ENCODE data around the gene CLIC6.

DNA sequence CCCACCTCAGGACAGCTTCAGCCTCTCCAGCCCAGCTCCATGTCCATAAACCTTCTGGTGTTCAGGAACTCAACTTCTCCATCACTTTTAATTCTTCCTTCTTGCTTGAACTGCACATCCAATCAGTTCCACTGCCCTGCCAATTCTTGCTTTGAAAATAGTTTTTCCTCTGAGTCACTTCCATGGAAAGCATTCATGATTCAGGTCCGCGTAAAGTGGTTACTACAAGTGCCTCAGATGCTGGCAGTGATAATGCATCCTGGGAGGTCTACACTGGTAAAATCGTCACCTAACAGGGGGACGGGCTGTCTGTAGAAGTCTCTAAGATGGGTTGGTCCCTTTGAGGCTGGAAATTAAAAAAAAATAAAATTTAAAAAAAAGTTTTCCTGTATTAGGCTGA is 27.9 kb upstream of the CLIC6 start:
- TF ChIP-seq BRF1 (IDR thresholded peaks at IDR 0.05; ENCODE audit: borderline replicate concordance, extremely low read depth, insufficient read length) = no peak
- TF ChIP-seq CTCF (IDR thresholded peaks at IDR 0.05 in 2 of 3, conservative IDR thresholded peaks at IDR 0.05 in 1 of 3; ENCODE audit: insufficient read depth in 2 of 3, low read depth in 1 of 3, low read length in 3 of 3) = no peak
- TF ChIP-seq ZNF184 (CRISPR knock-in tag; IDR thresholded peaks at IDR 0.05) = no peak
- TF ChIP-seq, protein P1, sequence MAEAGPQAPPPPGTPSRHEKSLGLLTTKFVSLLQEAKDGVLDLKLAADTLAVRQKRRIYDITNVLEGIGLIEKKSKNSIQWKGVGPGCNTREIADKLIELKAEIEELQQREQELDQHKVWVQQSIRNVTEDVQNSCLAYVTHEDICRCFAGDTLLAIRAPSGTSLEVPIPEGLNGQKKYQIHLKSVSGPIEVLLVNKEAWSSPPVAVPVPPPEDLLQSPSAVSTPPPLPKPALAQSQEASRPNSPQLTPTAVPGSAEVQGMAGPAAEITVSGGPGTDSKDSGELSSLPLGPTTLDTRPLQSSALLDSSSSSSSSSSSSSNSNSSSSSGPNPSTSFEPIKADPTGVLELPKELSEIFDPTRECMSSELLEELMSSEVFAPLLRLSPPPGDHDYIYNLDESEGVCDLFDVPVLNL (CRISPR knock-in tag; IDR thresholded peaks at IDR 0.05; ENCODE audit: low read depth) = no peak
- TF ChIP-seq, protein P2, sequence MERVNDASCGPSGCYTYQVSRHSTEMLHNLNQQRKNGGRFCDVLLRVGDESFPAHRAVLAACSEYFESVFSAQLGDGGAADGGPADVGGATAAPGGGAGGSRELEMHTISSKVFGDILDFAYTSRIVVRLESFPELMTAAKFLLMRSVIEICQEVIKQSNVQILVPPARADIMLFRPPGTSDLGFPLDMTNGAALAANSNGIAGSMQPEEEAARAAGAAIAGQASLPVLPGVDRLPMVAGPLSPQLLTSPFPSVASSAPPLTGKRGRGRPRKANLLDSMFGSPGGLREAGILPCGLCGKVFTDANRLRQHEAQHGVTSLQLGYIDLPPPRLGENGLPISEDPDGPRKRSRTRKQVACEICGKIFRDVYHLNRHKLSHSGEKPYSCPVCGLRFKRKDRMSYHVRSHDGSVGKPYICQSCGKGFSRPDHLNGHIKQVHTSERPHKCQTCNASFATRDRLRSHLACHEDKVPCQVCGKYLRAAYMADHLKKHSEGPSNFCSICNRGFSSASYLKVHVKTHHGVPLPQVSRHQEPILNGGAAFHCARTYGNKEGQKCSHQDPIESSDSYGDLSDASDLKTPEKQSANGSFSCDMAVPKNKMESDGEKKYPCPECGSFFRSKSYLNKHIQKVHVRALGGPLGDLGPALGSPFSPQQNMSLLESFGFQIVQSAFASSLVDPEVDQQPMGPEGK (CRISPR knock-in tag; IDR thresholded peaks at IDR 0.05; ENCODE audit: borderline replicate concordance) = no peak
- no peak for TF ChIP-seq SPI1 (IDR thresholded peaks at IDR 0.05; ENCODE audit: borderline replicate concordance, low read depth, low read length)
- TF ChIP-seq, protein P3, sequence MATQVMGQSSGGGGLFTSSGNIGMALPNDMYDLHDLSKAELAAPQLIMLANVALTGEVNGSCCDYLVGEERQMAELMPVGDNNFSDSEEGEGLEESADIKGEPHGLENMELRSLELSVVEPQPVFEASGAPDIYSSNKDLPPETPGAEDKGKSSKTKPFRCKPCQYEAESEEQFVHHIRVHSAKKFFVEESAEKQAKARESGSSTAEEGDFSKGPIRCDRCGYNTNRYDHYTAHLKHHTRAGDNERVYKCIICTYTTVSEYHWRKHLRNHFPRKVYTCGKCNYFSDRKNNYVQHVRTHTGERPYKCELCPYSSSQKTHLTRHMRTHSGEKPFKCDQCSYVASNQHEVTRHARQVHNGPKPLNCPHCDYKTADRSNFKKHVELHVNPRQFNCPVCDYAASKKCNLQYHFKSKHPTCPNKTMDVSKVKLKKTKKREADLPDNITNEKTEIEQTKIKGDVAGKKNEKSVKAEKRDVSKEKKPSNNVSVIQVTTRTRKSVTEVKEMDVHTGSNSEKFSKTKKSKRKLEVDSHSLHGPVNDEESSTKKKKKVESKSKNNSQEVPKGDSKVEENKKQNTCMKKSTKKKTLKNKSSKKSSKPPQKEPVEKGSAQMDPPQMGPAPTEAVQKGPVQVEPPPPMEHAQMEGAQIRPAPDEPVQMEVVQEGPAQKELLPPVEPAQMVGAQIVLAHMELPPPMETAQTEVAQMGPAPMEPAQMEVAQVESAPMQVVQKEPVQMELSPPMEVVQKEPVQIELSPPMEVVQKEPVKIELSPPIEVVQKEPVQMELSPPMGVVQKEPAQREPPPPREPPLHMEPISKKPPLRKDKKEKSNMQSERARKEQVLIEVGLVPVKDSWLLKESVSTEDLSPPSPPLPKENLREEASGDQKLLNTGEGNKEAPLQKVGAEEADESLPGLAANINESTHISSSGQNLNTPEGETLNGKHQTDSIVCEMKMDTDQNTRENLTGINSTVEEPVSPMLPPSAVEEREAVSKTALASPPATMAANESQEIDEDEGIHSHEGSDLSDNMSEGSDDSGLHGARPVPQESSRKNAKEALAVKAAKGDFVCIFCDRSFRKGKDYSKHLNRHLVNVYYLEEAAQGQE (IDR thresholded peaks at IDR 0.05; ENCODE audit: borderline replicate concordance) = no peak
- TF ChIP-seq, protein P3 (CRISPR knock-in tag; IDR thresholded peaks at IDR 0.05; ENCODE audit: low read depth) = no peak
- no peak for TF ChIP-seq ARHGAP35 (IDR thresholded peaks at IDR 0.05; ENCODE audit: partially characterized antibody)
- TF ChIP-seq JUN (IDR thresholded peaks at IDR 0.05; ENCODE audit: borderline replicate concordance, low read depth, low read length) = no peak
- no peak for TF ChIP-seq JUN (CRISPR knock-in tag; IDR thresholded peaks at IDR 0.05; ENCODE audit: borderline replicate concordance)
- TF ChIP-seq ZNF644 (tag; IDR thresholded peaks at IDR 0.05; ENCODE audit: low read depth) = no peak
- no peak for TF ChIP-seq MXI1 (IDR thresholded peaks at IDR 0.05; ENCODE audit: low read depth, low read length)
